ENCODE data around the gene XPO6. TPM values are rescaled to one million over a fixed set of nuclear protein-coding genes. Genes with fewer than 3 reads are reported as not detected.

The XPO6 gene
- total RNA-seq, 1 donor = 102 TPM

GRCh38 chr16:28126684-28127620 lies 84.8 kb downstream of the XPO6 start:
- Histone ChIP-seq H3K4me1 (ENCODE audit: insufficient read depth, low read length) (no peaks in the 10 kb centered on the region), H3K4me2 (ENCODE audit: insufficient read depth, low read length) (no peak overlapping the region), H3K79me2 (ENCODE audit: insufficient read depth, low read length) (peaks cover 40% of the 10 kb centered on the region), H4K20me1 (ENCODE audit: insufficient read depth, low read length) (peaks cover 5% of the 10 kb centered on the region), H3K27ac (ENCODE audit: low read depth, low read length) (peak overlapping the region; percentile 6), H3K9me3 (ENCODE audit: low read depth, low read length) (no peaks in the 10 kb centered on the region), H3K4me3 (ENCODE audit: insufficient read depth, low read length) (no peak overlapping the region), H3K36me3 (ENCODE audit: insufficient read depth, low read length) (peaks cover 85% of the 10 kb centered on the region), H3K27me3 (ENCODE audit: insufficient read depth, low read length) (no peaks in the 10 kb centered on the region), H2AFZ (ENCODE audit: low read length) (no peak overlapping the region)
- no peak for TF ChIP-seq CTCF (IDR thresholded peaks at IDR 0.05; ENCODE audit: extremely low read depth, low read depth, low read length)
- peak; percentile 36 for DNase-seq (ENCODE audit: insufficient read length, low spot score, missing footprints)

- Histone ChIP-seq H4K20me1 (ENCODE audit: insufficient read depth, low read length) (peaks cover 8% of the 10 kb centered on the region), H3K36me3 (ENCODE audit: insufficient read depth, low read length) (peaks cover 86% of the 10 kb centered on the region), H3K4me3 (ENCODE audit: insufficient read depth, low read length) (no peak overlapping the region), H3K27me3 (ENCODE audit: insufficient read depth, low read length) (no peaks in the 10 kb centered on the region), H3K4me2 (ENCODE audit: insufficient read depth, low read length) (no peak overlapping the region), H3K4me1 (ENCODE audit: insufficient read depth, low read length) (no peaks in the 10 kb centered on the region), H3K79me2 (ENCODE audit: insufficient read depth, low read length) (peaks cover 45% of the 10 kb centered on the region), H3K27ac (ENCODE audit: low read depth, low read length) (no peak overlapping the region), H3K9me3 (ENCODE audit: low read depth, low read length) (no peaks in the 10 kb centered on the region), H2AFZ (ENCODE audit: low read length) (no peak overlapping the region)
- DNase-seq (ENCODE audit: insufficient read length, low spot score, missing footprints) = no peak
- no peak for TF ChIP-seq CTCF (IDR thresholded peaks at IDR 0.05; ENCODE audit: extremely low read depth, low read depth, low read length)
Observed at GRCh38 chr16:28125592-28125991, 86.2 kb downstream of the XPO6 start.

GRCh38 chr16:28121527-28121926 lies 90.2 kb downstream of the XPO6 start:
- TF ChIP-seq CTCF (IDR thresholded peaks at IDR 0.05; ENCODE audit: extremely low read depth, low read depth, low read length) = no peak
- Histone ChIP-seq H3K79me2 (ENCODE audit: insufficient read depth, low read length) (peaks cover 13% of the 10 kb centered on the region), H3K27me3 (ENCODE audit: insufficient read depth, low read length) (no peaks in the 10 kb centered on the region), H3K36me3 (ENCODE audit: insufficient read depth, low read length) (peaks cover 92% of the 10 kb centered on the region), H3K4me1 (ENCODE audit: insufficient read depth, low read length) (no peaks in the 10 kb centered on the region), H4K20me1 (ENCODE audit: insufficient read depth, low read length) (peaks cover 3% of the 10 kb centered on the region), H3K4me3 (ENCODE audit: insufficient read depth, low read length) (no peak overlapping the region), H2AFZ (ENCODE audit: low read length) (no peak overlapping the region), H3K4me2 (ENCODE audit: insufficient read depth, low read length) (no peak overlapping the region), H3K27ac (ENCODE audit: low read depth, low read length) (no peak overlapping the region), H3K9me3 (ENCODE audit: low read depth, low read length) (no peaks in the 10 kb centered on the region)
- no peak for DNase-seq (ENCODE audit: insufficient read length, low spot score, missing footprints)

- Histone ChIP-seq H3K9me3 (ENCODE audit: low read depth, low read length) (no peaks in the 10 kb centered on the region), H4K20me1 (ENCODE audit: insufficient read depth, low read length) (peaks cover 3% of the 10 kb centered on the region), H3K4me3 (ENCODE audit: insufficient read depth, low read length) (no peak overlapping the region), H3K79me2 (ENCODE audit: insufficient read depth, low read length) (peaks cover 9% of the 10 kb centered on the region), H3K27ac (ENCODE audit: low read depth, low read length) (no peak overlapping the region), H2AFZ (ENCODE audit: low read length) (no peak overlapping the region), H3K4me1 (ENCODE audit: insufficient read depth, low read length) (no peaks in the 10 kb centered on the region), H3K27me3 (ENCODE audit: insufficient read depth, low read length) (no peaks in the 10 kb centered on the region), H3K4me2 (ENCODE audit: insufficient read depth, low read length) (no peak overlapping the region), H3K36me3 (ENCODE audit: insufficient read depth, low read length) (peaks cover 90% of the 10 kb centered on the region)
- no peak for TF ChIP-seq CTCF (IDR thresholded peaks at IDR 0.05; ENCODE audit: extremely low read depth, low read depth, low read length)
- DNase-seq (ENCODE audit: insufficient read length, low spot score, missing footprints) = no peak
Observed at GRCh38 chr16:28120754-28121153, 91.0 kb downstream of the XPO6 start.

Data from osteoblast (primary cell).